Retina (tissue), 1 donor: ENCODE results near the gene SMIM8.
A peak's percentile ranks its signal among the peaks of the same experiment; 100 is the strongest.
"Not testable (repeated sequence)": the region's sequence is repeated elsewhere in the genome, so short reads cannot be mapped to it uniquely, and the experiment has no call there.

Experiments
- DNase-seq: peaks from one replicate; pipeline ENCODE4 v3.0.0-alpha.2; 2016

Gene SMIM8, protein sequence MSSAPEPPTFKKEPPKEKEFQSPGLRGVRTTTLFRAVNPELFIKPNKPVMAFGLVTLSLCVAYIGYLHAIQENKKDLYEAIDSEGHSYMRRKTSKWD

DNA sequence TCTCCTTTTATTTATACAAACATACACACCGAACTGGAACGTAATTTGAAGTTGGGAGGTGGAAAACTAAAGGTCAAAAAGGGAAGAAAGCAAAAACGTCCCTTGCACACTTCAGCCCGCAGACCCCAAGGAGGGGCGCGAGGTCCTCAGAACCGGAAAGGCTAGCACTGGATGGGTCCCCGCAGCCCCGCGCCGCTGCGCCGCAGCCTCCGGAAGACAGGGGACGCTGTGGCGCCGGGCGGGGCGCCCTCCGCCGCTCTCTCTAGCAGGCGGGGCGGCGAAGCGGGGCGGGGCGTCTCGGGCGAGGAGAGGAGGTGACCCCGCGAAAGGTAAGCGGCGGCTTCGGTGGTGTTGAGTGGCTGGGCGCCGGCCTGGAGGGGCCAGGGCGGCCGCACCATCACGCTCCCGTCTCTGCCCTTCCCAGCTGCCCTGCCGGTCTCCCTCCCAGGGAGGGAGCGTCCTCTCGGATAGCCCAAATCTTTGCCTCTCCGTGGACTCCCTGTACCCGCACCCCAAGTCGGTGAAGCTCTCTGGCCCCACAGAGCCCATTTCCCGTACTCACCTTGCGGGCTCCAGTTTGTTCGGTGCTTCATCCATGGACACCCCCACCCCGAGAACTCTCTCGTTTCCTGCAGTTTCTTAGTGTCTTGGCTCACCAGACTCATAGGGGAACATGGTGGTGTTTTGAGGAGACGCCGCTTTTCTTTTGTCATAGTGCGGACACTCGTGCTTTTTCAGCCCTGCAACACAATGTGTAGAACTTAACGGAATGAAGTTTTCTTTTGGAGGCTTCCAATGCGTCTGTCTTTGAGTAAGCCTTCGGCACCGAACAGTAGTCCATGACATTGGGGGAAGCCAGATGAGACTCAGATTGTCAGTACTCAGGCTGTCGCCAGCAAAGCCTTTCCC is at the start of gene SMIM8:
TSS of gene SMIM8 (plus strand) at position 285 of the 909 bp plus-strand sequence. CDS start 14,444 bp downstream, outside the sequence.
- peak; percentile 95 for DNase-seq

DNA sequence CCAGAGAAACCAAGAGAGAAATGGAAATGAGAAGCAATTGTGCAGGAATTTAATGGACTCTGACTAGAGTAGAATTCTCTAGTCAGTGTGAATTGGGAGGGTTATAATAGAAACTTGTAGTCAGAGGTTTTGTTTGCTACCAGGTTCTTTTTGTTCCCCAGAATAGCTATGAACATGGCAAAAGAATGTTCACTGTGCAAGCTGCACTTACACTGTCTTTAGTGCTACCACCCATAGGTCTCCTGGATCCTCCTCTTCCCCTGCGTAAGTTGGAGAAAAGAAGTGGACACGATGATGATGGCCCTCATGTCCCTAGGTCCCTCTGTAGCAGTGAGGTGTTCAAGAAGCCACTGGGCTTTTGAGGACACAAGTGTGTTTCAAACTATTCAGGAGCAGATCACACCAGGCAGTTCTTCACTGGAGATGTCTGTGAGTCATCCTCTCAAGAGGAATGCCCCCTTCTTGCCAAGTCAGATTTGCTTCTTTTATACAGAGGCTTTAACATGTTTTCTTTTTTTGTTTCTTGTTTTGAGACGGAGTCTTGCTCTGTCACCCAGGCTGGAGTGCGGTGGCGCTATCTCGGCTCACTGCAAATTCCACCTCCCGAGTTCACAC is 47.6 kb upstream of the SMIM8 start:
- no peak for DNase-seq

DNA sequence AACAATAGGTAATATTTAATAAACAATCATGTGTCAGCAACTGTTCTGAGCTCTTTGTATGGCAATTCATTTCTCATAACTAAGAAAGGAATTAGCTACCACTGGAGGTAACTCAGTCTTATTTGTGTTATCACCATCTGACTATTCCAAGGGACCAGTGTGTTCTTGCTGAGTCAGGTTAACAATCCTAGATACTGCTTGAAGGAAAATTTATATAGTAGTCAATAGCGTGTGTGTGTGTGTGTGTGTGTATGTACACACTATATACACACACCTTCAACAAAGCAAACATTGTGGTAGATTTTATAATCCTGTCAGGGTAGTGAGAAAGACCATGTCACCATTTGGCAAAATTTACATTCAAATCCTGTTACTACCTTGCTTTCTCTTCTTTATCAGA is 45.8 kb upstream of the SMIM8 start:
- DNase-seq = no peak

DNA sequence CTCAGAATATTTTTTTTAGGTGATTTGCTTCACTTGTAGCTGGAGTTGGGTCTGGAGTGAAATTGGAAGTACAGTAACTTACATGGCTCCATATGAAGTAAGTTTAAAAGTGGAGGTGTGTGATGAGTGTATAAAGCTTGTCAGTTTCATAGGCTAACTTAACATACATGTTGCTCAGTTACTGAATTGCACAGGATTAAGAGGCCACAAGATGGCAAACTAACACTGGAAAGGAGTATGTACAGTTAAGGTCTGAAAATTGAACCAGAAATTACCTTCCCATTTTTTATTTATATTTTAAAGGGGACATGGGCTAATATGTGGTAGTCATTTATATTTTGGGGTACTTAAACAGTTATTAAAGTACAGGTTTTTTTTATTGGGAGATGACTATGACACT is 45.3 kb upstream of the SMIM8 start:
- DNase-seq = no peak

DNA sequence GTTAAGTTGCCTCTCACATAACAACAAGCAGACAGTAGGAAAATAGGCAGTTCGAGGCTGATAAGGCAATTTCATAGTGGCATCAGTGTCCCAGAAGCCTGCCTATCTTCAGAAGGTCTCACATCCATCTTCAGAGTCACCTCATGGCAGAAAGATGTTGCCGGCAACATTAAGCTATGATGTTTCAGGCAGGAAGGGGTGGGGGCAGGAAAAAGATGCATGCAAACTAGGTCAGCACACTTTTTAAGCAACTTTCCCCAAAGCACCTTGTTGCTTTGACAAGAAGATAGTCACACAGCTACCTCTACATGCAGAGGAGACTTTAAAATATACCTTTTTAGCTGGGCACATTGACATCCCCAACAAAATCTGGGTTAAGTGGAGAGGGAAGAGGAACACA is 43.2 kb upstream of the SMIM8 start:
- no peak for DNase-seq

DNA sequence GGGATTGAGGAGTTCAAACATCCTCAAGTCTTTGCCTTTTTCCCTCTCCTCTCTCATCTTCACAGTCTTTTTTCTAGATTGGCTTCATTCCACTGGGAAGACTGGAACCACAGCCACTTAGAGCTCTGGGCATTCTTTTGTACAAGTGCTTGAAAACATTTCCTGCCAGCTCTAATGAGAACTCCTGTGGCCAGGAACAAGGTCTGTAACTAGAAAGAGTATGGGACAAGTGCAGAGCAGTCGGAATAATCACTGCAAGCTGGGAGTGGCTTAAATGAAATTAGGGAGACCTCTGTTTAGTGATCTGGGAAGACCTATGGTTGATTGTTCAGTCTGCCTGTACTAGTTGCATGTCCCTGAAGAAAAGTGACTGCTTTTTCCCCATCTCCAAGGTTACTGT is 41.0 kb upstream of the SMIM8 start:
- DNase-seq = no peak

DNA sequence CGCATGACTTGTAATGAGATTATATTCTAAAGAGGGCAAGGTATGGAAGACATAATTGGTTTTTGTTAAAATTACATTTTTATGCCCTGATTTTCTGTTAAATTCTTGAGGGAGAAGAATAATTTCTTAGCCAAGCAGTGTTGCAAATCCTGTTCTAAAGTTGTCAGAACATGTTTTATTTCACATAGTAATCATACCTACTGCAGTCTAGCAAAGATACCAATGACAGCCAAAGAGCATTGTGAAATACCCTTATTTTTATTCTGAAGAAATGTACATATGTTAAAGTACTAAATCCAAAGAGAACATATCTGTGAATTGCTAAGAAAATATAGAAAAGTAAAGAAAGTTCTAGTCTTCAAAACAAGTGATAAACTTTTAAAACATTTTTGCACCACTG is 39.6 kb upstream of the SMIM8 start:
- DNase-seq = no peak

DNA sequence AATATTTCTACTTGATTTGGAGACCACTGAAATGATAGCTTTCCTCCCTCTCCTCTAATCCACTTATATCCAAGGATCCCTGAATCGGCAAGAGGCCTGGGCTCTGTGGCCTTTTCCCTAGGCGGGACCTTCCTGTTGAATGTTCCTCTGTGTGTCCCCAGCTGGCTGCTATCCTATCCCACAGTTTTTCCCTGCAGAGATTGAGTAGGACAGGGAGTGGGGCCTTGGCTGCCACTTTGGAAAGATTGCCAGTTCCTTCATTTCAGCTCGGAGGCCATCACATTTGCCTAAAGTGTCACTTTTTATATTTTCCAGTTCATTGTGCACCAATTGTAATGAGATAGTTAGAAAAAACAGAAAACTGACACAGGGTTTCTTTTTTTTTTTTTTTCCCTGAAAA is 38.9 kb upstream of the SMIM8 start:
- DNase-seq = peak; percentile 50

DNA sequence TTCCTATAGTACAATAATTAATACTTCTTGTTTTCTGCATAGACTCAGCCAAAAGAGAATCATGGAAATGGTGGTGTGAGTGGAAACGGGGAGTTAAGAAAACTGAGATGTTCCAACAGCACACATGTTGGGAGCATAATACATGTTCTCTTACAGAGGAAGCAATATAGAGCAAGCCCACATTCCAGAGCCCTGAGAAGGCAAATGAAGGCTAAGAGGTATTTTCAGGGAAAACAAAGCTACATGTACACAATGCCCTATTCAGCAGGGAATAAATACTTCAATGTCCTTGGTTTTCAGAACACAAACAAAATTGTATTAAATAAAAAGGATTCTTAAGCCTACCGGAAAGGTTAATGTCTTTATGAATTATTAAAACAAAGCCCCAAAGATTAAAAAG is 35.1 kb upstream of the SMIM8 start:
- no peak for DNase-seq

DNA sequence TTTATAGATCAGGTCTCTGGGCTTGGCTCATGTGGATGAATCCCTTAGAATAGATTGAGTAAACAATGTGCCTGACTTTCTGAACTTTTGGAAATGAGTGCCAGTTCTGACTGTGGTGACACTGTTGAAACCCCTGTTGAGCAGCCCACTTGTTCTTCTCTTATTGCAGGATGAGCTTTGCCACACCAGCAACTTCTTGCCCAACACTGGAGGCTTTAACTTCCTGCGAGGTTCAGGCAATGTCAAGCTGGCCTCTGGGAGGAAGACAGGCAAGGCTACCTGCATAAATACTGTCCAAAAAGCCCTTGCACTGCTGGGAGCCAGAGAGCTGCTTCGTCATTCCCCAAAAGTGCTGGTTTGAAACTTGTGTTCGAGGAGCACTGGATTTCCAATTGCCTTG is 32.8 kb upstream of the SMIM8 start:
- no peak for DNase-seq

DNA sequence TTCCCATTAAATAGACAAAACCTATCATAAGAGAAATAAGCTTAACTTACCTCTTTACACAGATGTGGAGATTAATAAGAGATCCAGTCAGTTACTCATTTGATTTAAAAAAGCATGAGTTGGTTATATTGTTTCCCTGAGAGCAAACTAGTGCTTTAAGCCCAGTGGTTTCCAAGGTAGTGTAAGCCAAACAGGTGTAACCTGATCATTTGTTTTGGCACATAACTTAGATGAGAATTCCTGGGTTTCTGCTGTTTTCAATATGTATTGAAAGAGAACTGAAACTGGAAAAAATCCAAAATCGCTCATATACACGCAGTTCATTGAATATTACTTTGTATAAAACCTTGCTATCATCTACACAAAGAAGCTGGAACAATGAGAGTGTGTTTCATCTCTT is 30.5 kb upstream of the SMIM8 start:
- no peak for DNase-seq

DNA sequence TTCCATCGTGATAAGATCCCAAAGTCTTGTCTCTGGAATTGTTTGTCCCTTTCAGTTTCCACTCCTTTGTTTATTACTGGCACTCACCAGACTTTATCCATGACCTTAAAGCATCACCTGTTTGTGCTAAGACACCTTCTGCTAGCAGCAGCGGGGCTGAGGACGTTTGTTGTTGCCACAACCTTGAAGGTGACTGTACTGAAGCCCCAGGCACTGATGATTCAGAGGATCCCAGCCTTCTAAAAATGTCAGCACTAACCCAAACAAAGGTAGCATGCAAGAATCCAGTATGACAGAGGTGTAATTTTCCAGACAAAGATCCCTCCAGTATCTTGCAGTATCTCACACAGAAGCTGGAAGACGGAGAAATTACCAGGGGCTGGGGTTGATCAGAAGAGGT is 28.9 kb upstream of the SMIM8 start:
- no peak for DNase-seq

DNA sequence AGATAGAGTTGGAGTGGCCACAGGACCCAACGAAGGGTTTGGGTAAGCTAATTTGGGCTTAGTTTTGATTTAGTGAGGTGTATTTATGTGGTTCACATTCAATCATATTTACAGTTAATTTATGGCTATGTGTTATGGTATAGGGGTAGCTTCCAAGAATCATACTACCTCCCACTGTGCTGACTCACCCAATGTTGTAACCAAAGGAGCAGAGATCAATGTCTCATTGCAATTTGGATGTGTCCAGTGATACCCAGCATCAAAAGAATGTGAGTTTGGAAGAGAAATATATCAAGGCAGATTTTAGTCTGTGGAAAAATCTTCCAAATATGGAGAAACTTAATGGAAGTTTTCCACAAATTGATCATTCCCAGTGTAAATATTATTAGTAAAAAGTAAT is 25.3 kb upstream of the SMIM8 start:
- no peak for DNase-seq

DNA sequence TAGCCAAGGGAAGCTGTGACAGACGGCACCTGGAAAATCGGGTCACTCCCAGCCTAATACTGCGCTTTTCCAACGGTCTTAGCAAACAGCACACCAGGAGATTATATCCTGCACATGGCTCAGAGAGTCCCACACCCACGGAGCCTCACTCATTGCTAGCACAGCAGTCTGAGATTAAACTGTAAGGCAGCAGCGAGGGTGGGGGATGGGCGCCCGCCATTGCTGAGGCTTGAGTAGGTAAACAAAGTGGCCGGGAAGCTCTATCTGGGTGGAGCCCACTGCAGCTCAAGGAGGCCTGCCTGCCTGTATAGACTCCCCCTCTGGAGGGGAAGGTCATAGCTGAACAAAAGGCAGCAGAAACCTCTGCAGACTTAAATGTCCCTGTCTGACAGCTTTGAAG is 21.1 kb upstream of the SMIM8 start:
- DNase-seq = not testable (repeated sequence)

DNA sequence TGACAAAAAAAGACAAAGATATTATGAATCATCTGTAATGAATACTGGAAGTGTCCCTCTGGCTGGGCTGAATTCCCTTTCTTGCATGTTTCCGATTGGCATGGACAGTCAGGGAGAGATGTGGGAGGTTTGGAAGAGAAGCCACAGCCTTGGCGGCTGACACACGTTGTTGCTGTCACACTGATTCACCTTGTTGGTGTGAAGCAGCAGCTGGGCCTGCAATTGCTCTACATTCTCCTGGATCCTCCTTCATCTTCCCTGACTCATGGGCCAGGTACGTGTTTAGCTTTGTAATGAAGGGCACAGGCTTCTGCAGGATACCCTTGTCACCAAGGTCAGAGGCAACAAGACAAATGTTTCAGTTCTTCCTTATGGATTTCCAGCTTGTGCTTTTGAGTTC is 13.4 kb upstream of the SMIM8 start:
- no peak for DNase-seq

DNA sequence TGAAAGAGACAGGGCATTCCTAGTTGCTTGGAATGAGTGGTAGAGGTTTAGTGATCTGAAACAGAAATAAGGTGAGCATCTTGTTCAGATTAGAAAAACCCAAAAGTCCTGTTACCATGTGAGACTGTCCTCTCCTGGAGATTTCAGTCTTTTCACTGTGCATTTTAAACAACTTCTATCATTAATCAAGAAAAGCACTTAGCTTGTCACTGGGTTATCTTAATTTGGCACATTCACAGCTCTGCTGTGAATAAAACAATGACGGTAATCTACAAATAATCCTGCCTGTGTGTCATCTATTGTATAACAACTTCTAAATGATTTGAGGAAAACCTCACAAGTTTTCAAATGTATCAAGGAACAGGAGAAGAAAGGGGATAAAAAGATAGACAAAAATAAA is 9.5 kb upstream of the SMIM8 start:
- no peak for DNase-seq

DNA sequence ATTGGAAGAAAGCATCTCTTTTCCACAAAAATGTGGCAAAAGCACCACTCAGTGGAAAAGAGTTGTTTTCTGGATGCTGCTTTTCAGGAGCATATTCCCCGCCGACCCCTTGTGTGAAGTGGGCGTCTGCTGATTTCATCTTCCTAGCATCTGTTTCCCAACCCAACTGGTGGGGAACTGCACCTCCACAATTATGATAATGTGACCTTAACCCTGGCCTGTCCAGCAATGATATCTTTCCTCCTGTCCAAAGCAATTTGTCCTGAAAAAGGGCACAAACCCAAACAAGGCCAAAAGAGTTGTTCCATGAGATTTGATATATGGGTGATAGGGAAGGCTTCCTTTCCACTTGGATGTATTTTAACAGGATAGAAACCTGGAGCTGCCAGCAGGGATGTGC is 7.3 kb upstream of the SMIM8 start:
- DNase-seq = no peak

DNA sequence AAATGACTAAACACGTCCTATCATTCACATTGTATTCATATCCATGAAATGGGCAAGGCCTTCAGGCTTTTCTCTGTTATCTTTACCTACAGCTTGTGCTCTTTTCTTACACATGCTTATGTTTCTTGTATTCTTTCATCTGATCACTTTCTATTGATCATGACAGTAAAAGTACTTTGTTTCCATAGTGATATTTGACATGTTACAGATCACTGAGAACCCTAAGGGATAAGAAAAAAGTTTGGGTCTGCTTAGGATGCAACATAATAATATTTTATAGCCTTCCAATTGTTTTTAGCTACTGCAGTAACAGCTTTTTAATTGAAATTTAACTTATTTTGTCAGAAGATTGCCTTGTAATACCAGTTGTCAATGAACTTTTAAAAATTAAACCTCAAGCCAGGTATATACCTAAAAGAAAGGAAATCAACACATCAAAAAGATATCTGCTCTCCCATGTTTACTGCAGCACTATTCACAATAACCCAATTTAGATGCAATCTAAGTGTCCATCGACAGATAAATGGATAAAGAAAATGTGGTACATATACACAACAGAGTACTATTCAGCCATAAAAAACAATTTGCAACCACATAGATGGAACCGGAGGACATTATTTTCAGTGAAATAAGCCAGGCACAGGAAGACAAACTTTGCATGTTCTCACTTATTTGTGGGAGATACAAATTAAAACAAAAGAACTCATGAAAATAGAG is 3.0 kb upstream of the SMIM8 start:
- DNase-seq = no peak

DNA sequence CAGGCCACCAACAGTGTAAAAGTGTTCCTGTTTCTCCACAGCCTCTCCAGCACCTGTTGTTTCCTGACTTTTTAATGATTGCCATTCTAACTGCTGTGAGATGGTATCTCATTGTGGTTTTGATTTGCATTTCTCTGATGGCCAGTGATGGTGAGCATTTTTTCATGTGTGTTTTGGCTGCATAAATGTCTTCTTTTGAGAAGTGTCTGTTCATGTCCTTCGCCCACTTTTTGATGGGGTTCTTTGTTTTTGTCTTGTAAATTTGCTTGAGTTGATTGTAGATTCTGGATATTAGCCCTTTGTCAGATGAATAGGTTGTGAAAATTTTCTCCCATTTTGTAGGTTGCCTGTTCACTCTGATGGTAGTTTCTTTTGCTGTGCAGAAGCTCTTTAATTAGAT is 1.5 kb downstream of the SMIM8 start:
- not testable (repeated sequence) for DNase-seq

DNA sequence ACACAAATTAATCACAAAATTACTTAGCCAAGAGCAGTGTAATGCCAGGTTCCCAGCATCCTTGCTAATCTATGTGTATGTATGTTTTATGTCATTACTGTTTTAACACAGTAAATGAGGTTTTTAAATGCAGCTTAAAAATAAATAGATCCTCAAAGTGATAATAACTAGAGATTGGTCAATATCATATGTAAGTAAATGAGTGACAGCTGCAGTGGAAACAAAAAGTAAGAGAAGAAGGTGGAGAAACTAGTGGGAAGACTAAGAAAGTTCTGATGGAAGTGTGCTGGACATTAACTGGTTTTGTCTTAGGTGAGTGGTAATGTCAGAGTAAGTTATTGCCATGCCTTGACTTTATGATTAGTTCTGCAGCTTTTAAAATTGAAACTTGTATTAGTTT is 8.6 kb downstream of the SMIM8 start:
- DNase-seq = no peak

DNA sequence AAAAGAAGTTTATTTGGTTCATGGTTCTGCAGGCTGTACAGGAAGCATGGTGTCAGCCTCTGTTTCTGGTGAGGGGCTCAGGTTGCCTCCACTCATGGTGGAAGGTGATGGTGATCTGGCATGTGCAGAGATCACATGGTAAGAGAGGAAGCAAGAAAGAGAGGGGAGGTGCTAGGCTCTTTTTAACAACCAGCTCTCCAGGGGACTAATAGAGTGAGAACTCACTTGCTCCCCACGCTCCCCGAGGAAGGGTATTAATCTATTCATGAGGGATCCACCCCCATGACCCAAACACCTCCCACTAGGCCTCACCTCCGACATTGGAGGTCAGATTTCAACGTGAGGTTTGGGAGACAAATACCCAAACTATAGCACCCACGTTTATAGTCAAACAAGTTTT is 10.6 kb downstream of the SMIM8 start:
- no peak for DNase-seq

DNA sequence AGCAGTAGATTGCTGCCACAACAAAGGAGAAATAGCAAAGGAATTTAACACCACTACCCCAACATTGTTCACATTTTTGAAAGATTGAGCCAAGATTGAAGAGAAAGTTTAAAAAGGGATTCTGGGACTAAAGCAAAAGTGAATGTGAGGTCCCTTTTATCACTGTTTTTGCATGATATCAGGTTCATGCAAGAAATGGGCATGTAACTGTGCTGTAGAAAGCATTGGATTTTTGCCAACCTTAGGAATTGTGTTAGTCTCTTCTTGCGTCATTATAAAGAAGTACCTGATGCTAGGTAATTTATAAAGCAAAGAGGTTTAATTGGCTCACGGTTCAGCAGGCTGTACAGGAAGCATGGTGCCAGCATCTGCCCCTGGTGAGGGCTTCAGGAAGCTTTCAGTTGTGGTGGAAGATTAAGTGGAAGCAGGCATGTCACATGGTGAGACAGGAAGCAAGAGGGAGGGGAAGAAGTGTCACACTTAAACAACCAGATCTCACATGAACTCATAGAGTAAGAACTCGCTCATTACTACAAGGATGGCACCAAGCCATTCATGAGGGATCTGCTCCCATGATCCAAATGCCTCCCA is 11.3 kb downstream of the SMIM8 start:
- no peak for DNase-seq

DNA sequence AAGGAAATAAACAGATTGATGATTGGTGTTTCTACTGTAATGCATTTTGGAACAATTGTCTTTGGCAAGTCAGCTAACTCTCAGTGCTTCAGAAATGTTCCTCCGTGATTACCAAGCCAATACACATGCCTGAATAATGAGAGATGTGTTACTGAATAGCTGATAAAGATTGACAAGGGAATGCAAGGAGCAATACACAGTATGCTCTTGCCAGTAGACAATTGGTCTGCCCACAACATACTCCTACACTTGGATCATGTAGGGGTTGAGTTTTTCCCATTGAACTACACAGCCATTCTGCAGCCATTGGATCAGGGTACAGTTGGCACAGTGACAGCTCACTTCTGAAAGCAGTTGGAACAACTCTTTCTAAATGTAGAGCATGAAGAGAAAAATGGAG is 12.3 kb downstream of the SMIM8 start:
- no peak for DNase-seq
